HUES6 (cell line): ENCODE data around the gene PDE6A.

Experiments
- H3K27ac ChIP-seq: 2 replicates; pipeline ENCODE4 v1.7.0; 2013; ENCODE audit warnings: low read depth, mild to moderate bottlenecking, low read length, inconsistent platforms
- H3K27me3 ChIP-seq: 2 replicates; pipeline ENCODE4 v1.6.1; 2013; ENCODE audit warnings: low read length; ENCODE audit not compliant: control insufficient read depth, insufficient read depth
- H3K36me3 ChIP-seq: 2 replicates; pipeline ENCODE4 v1.6.1; 2013; ENCODE audit warnings: low read length; ENCODE audit not compliant: control insufficient read depth, insufficient read depth
- H3K4me1 ChIP-seq: 2 replicates; pipeline ENCODE4 v1.6.1; 2013; ENCODE audit warnings: low read length; ENCODE audit not compliant: control insufficient read depth, insufficient read depth
- H3K4me3 ChIP-seq: 2 replicates; pipeline ENCODE4 v1.5.1; 2013; ENCODE audit warnings: low read depth, low read length
- H3K9ac ChIP-seq: one replicate; pipeline ENCODE4 v1.6.1; 2013; ENCODE audit warnings: mild to moderate bottlenecking, low read length
- H3K9me3 ChIP-seq: 2 replicates; pipeline ENCODE4 v1.6.1; 2013; ENCODE audit warnings: low read depth, low read length; ENCODE audit not compliant: control insufficient read depth, insufficient read depth

Gene PDE6A

GRCh38 chr5:149824846-149825245 lies 119.7 kb downstream of the PDE6A start:
- Histone ChIP-seq H3K27ac (no peak overlapping the region), H3K9ac (no peak overlapping the region), H3K27me3 (no peaks in the 10 kb centered on the region), H3K36me3 (peaks cover 3% of the 10 kb centered on the region), H3K9me3 (no peaks in the 10 kb centered on the region), H3K4me3 (no peak overlapping the region), H3K4me1 (peaks cover 15% of the 10 kb centered on the region)

- H3K4me3 ChIP-seq = no peak overlapping the region
- H3K36me3 ChIP-seq = peaks cover 3% of the 10 kb centered on the region
- no peak overlapping the region for H3K27ac ChIP-seq
- H3K9me3 ChIP-seq = no peaks in the 10 kb centered on the region
- H3K4me1 ChIP-seq = peaks cover 15% of the 10 kb centered on the region
- no peak overlapping the region for H3K9ac ChIP-seq
- H3K27me3 ChIP-seq = no peaks in the 10 kb centered on the region
Measured at GRCh38 chr5:149824120-149824519, 120.5 kb downstream of the PDE6A start.

GRCh38 chr5:149823375-149823774 lies 121.2 kb downstream of the PDE6A start:
- no peaks in the 10 kb centered on the region for H3K9me3 ChIP-seq
- H3K27me3 ChIP-seq = no peaks in the 10 kb centered on the region
- no peak overlapping the region for H3K27ac ChIP-seq
- peaks cover 15% of the 10 kb centered on the region for H3K4me1 ChIP-seq
- no peak overlapping the region for H3K9ac ChIP-seq
- peaks cover 3% of the 10 kb centered on the region for H3K36me3 ChIP-seq
- no peak overlapping the region for H3K4me3 ChIP-seq

GRCh38 chr5:149822301-149822700 lies 122.3 kb downstream of the PDE6A start:
- H3K9ac ChIP-seq = no peak overlapping the region
- peaks cover 15% of the 10 kb centered on the region for H3K4me1 ChIP-seq
- H3K4me3 ChIP-seq = no peak overlapping the region
- H3K9me3 ChIP-seq = no peaks in the 10 kb centered on the region
- H3K36me3 ChIP-seq = peaks cover 3% of the 10 kb centered on the region
- no peaks in the 10 kb centered on the region for H3K27me3 ChIP-seq
- no peak overlapping the region for H3K27ac ChIP-seq

GRCh38 chr5:149820536-149821510 lies 123.8 kb downstream of the PDE6A start:
- no peak overlapping the region for H3K4me3 ChIP-seq
- no peaks in the 10 kb centered on the region; the same call in 1 of the 2 replicates for H3K36me3 ChIP-seq
- H3K9ac ChIP-seq = no peak overlapping the region
- H3K27ac ChIP-seq = no peak overlapping the region
- no peaks in the 10 kb centered on the region for H3K9me3 ChIP-seq
- peaks cover 15% of the 10 kb centered on the region for H3K4me1 ChIP-seq
- H3K27me3 ChIP-seq = no peaks in the 10 kb centered on the region

- Histone ChIP-seq H3K4me1 (peaks cover 15% of the 10 kb centered on the region), H3K27me3 (no peaks in the 10 kb centered on the region), H3K27ac (no peak overlapping the region), H3K9me3 (no peaks in the 10 kb centered on the region), H3K9ac (no peak overlapping the region), H3K4me3 (no peak overlapping the region), H3K36me3 (no peaks in the 10 kb centered on the region)
Measured at GRCh38 chr5:149820012-149820411, 124.6 kb downstream of the PDE6A start.

GRCh38 chr5:149818116-149818515 lies 126.5 kb downstream of the PDE6A start:
- Histone ChIP-seq H3K27me3 (no peaks in the 10 kb centered on the region), H3K9me3 (no peaks in the 10 kb centered on the region), H3K9ac (no peak overlapping the region), H3K4me1 (peaks cover 17% of the 10 kb centered on the region), H3K36me3 (no peaks in the 10 kb centered on the region), H3K27ac (no peak overlapping the region), H3K4me3 (no peak overlapping the region)

- Histone ChIP-seq H3K9ac (no peak overlapping the region), H3K36me3 (no peaks in the 10 kb centered on the region), H3K27ac (no peak overlapping the region)
Measured at GRCh38 chr5:149817539-149818060, 127.0 kb downstream of the PDE6A start.

GRCh38 chr5:149816661-149817060 lies 127.9 kb downstream of the PDE6A start:
- Histone ChIP-seq H3K9me3 (no peaks in the 10 kb centered on the region), H3K4me3 (no peak overlapping the region), H3K27ac (no peak overlapping the region), H3K27me3 (no peaks in the 10 kb centered on the region), H3K36me3 (no peaks in the 10 kb centered on the region), H3K4me1 (peaks cover 11% of the 10 kb centered on the region; the same call in 1 of the 2 replicates), H3K9ac (no peak overlapping the region)

More at GRCh38 chr5:149817539-149818060, 127.0 kb downstream of the PDE6A start:
- peaks cover 12% of the 10 kb centered on the region for H3K4me1 ChIP-seq
- H3K27me3 ChIP-seq = no peaks in the 10 kb centered on the region
- H3K4me3 ChIP-seq = no peak overlapping the region
- no peaks in the 10 kb centered on the region for H3K9me3 ChIP-seq

- Histone ChIP-seq H3K36me3 (no peaks in the 10 kb centered on the region), H3K4me3 (no peak overlapping the region), H3K9ac (no peak overlapping the region), H3K9me3 (no peaks in the 10 kb centered on the region), H3K4me1 (peaks cover 24% of the 10 kb centered on the region), H3K27ac (no peak overlapping the region), H3K27me3 (no peaks in the 10 kb centered on the region)
Measured at GRCh38 chr5:149811453-149811852, 133.1 kb downstream of the PDE6A start.

GRCh38 chr5:149810856-149811255 lies 133.7 kb downstream of the PDE6A start:
- H3K9ac ChIP-seq = no peak overlapping the region
- H3K27ac ChIP-seq = no peak overlapping the region
- no peaks in the 10 kb centered on the region for H3K9me3 ChIP-seq
- no peaks in the 10 kb centered on the region for H3K36me3 ChIP-seq
- H3K4me1 ChIP-seq = peaks cover 30% of the 10 kb centered on the region
- no peak overlapping the region for H3K4me3 ChIP-seq
- H3K27me3 ChIP-seq = no peaks in the 10 kb centered on the region
